SK-N-SH (cell line): ENCODE results near the gene GLG1.
"Not testable (repeated sequence)": the region's sequence is repeated elsewhere in the genome, so short reads cannot be mapped to it uniquely, and the experiment has no call there.

Experiments used
- CTCF ChIP-seq: fragments of 200-600 bp; sonication (generic); IDR thresholded peaks from 2 replicates; pipeline ENCODE4 v1.6.1; 2017; ENCODE audit warnings: antibody characterized with exemption, mild to moderate bottlenecking, moderate library complexity
- MXI1 ChIP-seq: IDR thresholded peaks from 2 replicates; pipeline ENCODE4 v1.6.1; 2012; ENCODE audit warnings: mild to moderate bottlenecking, low read depth, low read length, improper control_type of control experiment

- TF ChIP-seq CTCF, MXI1: not testable (repeated sequence)
Observed at GRCh38 chr16:74546112-74546511, 60.8 kb downstream of the GLG1 start.
